ENCODE results near the gene LRRC63. TPM values are rescaled to one million over a fixed set of nuclear protein-coding genes. Genes with fewer than 3 reads are reported as not detected.
"Not testable (repeated sequence)": the region's sequence is repeated elsewhere in the genome, so short reads cannot be mapped to it uniquely, and the experiment has no call there.

The LRRC63 gene
- total RNA-seq, 1 donor from 2014 or later = 0.42 TPM

DNA sequence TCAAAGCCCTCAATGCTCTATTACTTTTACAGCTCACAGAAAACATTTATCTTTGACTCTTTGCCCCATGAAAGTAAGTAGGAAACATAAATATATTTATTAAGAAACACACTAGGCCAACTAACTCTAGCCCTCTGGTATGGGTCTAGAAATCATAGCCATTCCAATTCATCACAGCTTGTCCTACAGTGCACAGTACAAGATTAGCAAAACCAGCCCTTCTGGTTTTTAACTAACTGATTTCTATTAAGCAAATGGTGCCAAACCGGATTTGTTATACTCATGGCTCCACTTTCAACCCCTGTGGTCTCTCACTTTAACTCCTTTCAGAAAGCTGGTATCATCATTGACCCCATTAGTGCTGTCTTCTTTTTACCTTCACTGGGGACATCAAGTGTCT is 5.6 kb upstream of the LRRC63 start:
- Histone ChIP-seq H3K36me3 (ENCODE audit: control insufficient read depth, insufficient read depth, low read length) (no peaks in the 10 kb centered on the region), H3K4me3 (ENCODE audit: low read depth, low read length) (no peak overlapping the region), H3K27me3 (ENCODE audit: control insufficient read depth, insufficient read depth, low read length) (no peaks in the 10 kb centered on the region)
- TF ChIP-seq, protein P1, sequence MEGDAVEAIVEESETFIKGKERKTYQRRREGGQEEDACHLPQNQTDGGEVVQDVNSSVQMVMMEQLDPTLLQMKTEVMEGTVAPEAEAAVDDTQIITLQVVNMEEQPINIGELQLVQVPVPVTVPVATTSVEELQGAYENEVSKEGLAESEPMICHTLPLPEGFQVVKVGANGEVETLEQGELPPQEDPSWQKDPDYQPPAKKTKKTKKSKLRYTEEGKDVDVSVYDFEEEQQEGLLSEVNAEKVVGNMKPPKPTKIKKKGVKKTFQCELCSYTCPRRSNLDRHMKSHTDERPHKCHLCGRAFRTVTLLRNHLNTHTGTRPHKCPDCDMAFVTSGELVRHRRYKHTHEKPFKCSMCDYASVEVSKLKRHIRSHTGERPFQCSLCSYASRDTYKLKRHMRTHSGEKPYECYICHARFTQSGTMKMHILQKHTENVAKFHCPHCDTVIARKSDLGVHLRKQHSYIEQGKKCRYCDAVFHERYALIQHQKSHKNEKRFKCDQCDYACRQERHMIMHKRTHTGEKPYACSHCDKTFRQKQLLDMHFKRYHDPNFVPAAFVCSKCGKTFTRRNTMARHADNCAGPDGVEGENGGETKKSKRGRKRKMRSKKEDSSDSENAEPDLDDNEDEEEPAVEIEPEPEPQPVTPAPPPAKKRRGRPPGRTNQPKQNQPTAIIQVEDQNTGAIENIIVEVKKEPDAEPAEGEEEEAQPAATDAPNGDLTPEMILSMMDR (IDR thresholded peaks at IDR 0.05; ENCODE audit: insufficient read depth, low read length, poor library complexity, severe bottlenecking) = no peak
- no peak for DNase-seq (ENCODE audit: low read depth)

GRCh38 chr13:46207828-46208227 is 3.9 kb upstream of the LRRC63 start:
- Histone ChIP-seq H3K27me3 (ENCODE audit: control insufficient read depth, insufficient read depth, low read length) (no peaks in the 10 kb centered on the region), H3K4me3 (ENCODE audit: low read depth, low read length) (no peak overlapping the region), H3K36me3 (ENCODE audit: control insufficient read depth, insufficient read depth, low read length) (no peaks in the 10 kb centered on the region)
- TF ChIP-seq, protein P1 (IDR thresholded peaks at IDR 0.05; ENCODE audit: insufficient read depth, low read length, poor library complexity, severe bottlenecking) = no peak
- no peak for DNase-seq (ENCODE audit: low read depth)

DNA sequence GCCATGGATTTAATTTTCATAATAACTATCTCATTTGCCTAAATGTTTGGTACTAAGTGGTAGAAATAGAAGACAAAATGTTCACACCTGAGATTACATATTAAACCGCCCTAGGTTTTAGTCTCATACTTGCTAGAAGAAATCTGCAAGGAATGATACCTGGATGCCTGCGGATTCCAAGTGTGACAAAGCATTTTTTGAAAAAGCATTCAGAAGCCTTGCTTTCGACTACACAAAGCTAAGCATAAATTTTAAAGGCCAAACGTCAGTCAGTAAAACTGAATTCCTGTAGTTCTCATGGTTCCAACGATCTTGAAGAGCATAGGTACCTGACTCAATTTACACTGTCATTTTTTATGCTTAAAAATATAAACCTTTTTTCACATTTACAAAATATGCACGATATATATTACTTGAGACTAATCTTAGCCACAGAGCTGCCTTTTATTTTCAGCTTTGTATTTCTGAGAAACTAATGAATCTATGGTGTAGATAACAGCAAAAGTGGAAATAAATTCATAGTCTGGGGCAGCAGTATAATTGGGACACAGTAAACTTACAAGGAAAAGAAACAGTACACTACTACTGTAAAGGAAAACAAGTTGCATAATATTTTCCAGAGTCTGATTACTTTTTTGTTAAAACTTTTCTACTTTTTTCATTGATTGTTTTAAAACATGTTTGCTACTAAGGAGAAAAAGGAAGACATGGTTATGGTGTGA is 1.2 kb upstream of the LRRC63 start:
- no peak for DNase-seq (ENCODE audit: low read depth)
- TF ChIP-seq, protein P1 (IDR thresholded peaks at IDR 0.05; ENCODE audit: insufficient read depth, low read length, poor library complexity, severe bottlenecking) = no peak
- Histone ChIP-seq H3K4me3 (ENCODE audit: low read depth, low read length) (no peak overlapping the region), H3K36me3 (ENCODE audit: control insufficient read depth, insufficient read depth, low read length) (no peaks in the 10 kb centered on the region), H3K27me3 (ENCODE audit: control insufficient read depth, insufficient read depth, low read length) (no peaks in the 10 kb centered on the region)

DNA sequence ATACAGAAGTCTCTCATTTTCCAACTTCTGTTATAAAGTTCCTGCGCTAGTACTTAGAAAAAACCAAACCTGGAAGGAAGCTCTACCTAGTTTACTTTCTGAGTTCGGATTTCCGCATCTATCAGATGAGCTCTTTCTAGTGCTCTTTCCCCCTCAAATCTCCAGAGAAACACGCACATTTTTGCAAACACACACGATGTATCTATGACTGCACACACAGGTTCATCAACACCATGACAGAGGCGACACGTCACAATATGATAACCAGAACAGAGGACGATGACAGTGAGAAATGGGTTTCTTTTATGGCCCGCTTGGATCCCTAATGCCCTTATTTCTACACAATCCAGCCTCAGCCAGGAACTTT is 629 bp upstream of the LRRC63 start:
- Histone ChIP-seq H3K27me3 (ENCODE audit: control insufficient read depth, insufficient read depth, low read length) (no peaks in the 10 kb centered on the region), H3K4me3 (ENCODE audit: low read depth, low read length) (peak overlapping the region; percentile 48), H3K36me3 (ENCODE audit: control insufficient read depth, insufficient read depth, low read length) (no peaks in the 10 kb centered on the region)
- DNase-seq (ENCODE audit: low read depth) = no peak
- TF ChIP-seq, protein P1 (IDR thresholded peaks at IDR 0.05; ENCODE audit: insufficient read depth, low read length, poor library complexity, severe bottlenecking) = no peak

DNA sequence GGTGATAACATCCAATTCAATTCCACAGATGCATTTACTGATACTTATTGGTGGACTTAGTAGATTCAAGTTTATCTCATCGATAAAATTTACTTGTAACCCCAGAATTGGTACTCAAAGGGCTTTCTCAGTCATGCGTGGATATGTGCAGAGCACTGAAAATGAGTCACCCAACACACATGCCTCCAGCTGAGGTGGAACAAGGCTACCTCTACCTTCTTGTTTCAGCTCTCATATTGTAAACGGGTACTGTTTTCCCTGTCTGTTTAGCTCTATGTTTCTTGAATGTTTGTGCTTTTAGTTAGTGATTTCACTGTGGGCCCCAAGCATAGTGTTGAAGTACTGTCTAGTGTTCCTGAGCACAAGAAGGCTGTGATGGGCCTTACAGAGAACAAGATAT is 1.5 kb downstream of the LRRC63 start:
- TF ChIP-seq, protein P1 (IDR thresholded peaks at IDR 0.05; ENCODE audit: insufficient read depth, low read length, poor library complexity, severe bottlenecking) = no peak
- no peak overlapping the region for H3K4me3 ChIP-seq (ENCODE audit: low read depth, low read length)
- no peaks in the 10 kb centered on the region for H3K27me3 ChIP-seq (ENCODE audit: control insufficient read depth, insufficient read depth, low read length)
- H3K36me3 ChIP-seq (ENCODE audit: control insufficient read depth, insufficient read depth, low read length) = no peaks in the 10 kb centered on the region
- DNase-seq (ENCODE audit: low read depth) = peak; percentile 35

GRCh38 chr13:46214741-46215140 is 3.0 kb downstream of the LRRC63 start:
- not testable (repeated sequence) for H3K4me3 ChIP-seq (ENCODE audit: low read depth, low read length); H3K27me3 ChIP-seq (ENCODE audit: control insufficient read depth, insufficient read depth, low read length); H3K36me3 ChIP-seq (ENCODE audit: control insufficient read depth, insufficient read depth, low read length); DNase-seq (ENCODE audit: low read depth)

- DNase-seq (ENCODE audit: low read depth); H3K36me3 ChIP-seq (ENCODE audit: control insufficient read depth, insufficient read depth, low read length); H3K27me3 ChIP-seq (ENCODE audit: control insufficient read depth, insufficient read depth, low read length); H3K4me3 ChIP-seq (ENCODE audit: low read depth, low read length): not testable (repeated sequence)
These were observed 8.5 kb downstream of the LRRC63 start for GRCh38 chr13:46220234-46220633.
